Peyer's patch (tissue), 4 donors: ENCODE measurements around the gene RAB7A. TPM values are rescaled to one million over a fixed set of nuclear protein-coding genes. Genes with fewer than 3 reads are reported as not detected.
A peak's percentile ranks its signal among the peaks of the same experiment; 100 is the strongest.

Source experiments
- DNase-seq, 3 donors: peaks; one replicate each; pipeline ENCODE4 v3.0.0-alpha.2; 2017 to 2019
- H3K27ac ChIP-seq, 4 donors: fragments of 200-600 bp; sonication (generic); one replicate each; pipeline ENCODE4 v1.5.1; 2016 to 2019
- H3K27me3 ChIP-seq, 2 donors: fragments of 200-600 bp; sonication (generic); one replicate each; pipeline ENCODE4 v1.5.1; 2019
- H3K36me3 ChIP-seq, 3 donors: fragments of 200-600 bp; sonication (generic); one replicate each; pipeline ENCODE4 v1.5.1; 2016 to 2019
- H3K4me1 ChIP-seq, 4 donors: fragments of 200-600 bp; sonication (generic); one replicate each; pipeline ENCODE4 v1.5.1; 2016 to 2019
- H3K4me3 ChIP-seq, 4 donors: fragments of 200-600 bp; sonication (generic); 1 replicate in 3 of 4; 2 replicates in 1 of 4; pipeline ENCODE4 v1.5.1; 2016 to 2019; ENCODE audit warnings: mild to moderate bottlenecking in 1 of 4
- H3K9me3 ChIP-seq, 4 donors: fragments of 200-600 bp; sonication (generic); one replicate each; pipeline ENCODE4 v1.5.1; 2016 to 2019; ENCODE audit warnings: mild to moderate bottlenecking in 1 of 4
- POLR2A ChIP-seq, 2 donors: fragments of 450-650 bp; IDR thresholded peaks; one replicate each; pipeline ENCODE4 v1.5.1; 2017; ENCODE audit warnings: antibody characterized with exemption in 2 of 2, mild to moderate bottlenecking in 2 of 2, moderate library complexity in 2 of 2
- total RNA-seq, 4 donors: library from RNA; depleted of rRNA; stranded (reverse); fragments of >200 nt; gene quantifications; one replicate each; pipeline ENCODE4 v1.1.0, GENCODE V29; 2016
- TF ChIP-seq, protein P1 (sequence below), 6 experiments: fragments of 450-650 bp in 4 of 6; fragments of 200-600 bp in 2 of 6; sonication (generic) in 1 of 6; IDR thresholded peaks; one replicate each; pipeline ENCODE4 v1.5.1; 2017 to 2019; ENCODE audit warnings: antibody characterized with exemption in 6 of 6, mild to moderate bottlenecking in 3 of 6, moderate library complexity in 1 of 6

Gene RAB7A
- total RNA-seq, 4 donors from 2014 or later: 96.6 to 116 (median 99.4) TPM

DNA sequence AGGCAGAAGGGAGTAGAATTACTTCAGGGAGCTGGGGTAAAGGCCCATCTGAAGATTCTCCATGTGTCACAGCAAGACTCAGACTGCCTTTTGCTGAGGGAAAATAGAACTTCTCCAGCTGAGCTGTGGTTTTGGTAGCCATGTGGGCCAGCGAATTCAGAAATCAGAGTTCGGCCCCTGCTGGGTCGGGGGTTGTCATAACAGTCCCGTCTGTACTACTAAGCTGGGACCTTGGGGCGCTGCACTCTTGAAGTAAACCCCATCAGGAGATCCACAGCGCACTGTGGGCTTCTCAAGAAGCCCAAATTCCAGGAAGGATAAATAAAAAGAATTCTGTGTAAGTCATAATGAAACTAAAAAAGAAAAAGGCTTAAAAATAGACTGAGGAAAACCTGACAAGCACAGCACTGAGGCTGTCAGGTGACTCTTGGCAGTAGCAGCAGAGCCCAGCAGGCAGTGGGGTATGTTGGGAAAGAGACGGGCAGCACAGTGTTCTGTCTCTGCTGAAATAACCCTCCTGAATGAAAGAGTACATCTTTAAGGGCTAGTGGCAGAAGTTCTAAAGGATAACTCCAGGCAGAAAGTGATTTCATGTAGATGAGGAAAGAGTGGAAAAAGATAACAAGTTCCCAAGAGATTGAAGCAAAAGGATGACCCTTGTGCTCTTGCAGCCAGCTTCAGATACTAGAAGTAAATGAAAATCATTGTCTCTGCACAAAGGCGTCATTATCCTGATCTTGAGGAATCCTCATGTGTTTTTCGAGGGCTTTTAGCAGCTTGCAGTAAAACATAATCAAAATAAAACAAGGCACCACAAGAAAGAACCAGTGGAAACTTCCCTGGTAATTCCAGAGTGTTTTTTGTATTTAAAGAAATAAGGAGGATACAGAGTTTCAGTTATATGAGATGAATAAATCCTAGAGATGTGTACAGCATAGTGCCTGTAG lies 74.5 kb downstream of the RAB7A start:
- Histone ChIP-seq H3K4me3 (no peak overlapping the region), H3K36me3 (peaks cover 0 to 49% (median 0%) of the 10 kb centered on the region in 3 donors), H3K27me3 (no peaks in the 10 kb centered on the region), H3K27ac (peak overlapping the region in 1 of 4 donors; percentile 58), H3K4me1 (peaks cover 0 to 29% (median 2%) of the 10 kb centered on the region in 4 donors), H3K9me3 (no peaks in the 10 kb centered on the region)
- TF ChIP-seq, protein P1, sequence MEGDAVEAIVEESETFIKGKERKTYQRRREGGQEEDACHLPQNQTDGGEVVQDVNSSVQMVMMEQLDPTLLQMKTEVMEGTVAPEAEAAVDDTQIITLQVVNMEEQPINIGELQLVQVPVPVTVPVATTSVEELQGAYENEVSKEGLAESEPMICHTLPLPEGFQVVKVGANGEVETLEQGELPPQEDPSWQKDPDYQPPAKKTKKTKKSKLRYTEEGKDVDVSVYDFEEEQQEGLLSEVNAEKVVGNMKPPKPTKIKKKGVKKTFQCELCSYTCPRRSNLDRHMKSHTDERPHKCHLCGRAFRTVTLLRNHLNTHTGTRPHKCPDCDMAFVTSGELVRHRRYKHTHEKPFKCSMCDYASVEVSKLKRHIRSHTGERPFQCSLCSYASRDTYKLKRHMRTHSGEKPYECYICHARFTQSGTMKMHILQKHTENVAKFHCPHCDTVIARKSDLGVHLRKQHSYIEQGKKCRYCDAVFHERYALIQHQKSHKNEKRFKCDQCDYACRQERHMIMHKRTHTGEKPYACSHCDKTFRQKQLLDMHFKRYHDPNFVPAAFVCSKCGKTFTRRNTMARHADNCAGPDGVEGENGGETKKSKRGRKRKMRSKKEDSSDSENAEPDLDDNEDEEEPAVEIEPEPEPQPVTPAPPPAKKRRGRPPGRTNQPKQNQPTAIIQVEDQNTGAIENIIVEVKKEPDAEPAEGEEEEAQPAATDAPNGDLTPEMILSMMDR (IDR thresholded peaks at IDR 0.05): no peak
- TF ChIP-seq POLR2A (IDR thresholded peaks at IDR 0.05): no peak
- no peak for DNase-seq

DNA sequence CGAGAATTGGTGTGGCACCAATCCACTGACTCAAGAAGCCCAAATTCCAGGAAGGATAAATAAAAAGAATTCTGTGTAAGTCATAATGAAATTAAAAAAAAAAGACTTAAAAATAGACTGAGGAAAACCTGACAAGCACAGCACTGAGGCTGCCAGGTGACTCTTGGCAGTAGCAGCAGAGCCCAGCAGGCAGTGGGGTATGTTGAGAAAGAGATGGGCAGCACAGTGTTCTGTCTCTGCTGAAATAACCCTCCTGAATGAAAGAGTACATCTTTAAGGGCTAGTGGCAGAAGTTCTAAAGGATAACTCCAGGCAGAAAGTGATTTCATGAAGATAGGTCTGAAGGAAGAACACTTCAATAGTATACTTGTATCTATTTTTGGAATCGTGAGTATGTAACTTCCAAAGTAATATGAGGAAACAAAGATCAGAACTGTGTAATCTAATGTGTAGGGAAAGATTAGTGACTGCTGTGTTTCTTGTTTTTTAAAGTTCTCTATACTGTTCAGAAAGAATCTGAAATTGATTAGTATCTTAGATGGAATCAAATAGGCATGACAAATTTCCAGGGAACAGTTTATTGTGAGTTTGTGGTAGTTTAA lies 75.9 kb downstream of the RAB7A start:
- DNase-seq: no peak
- Histone ChIP-seq H3K27me3 (no peaks in the 10 kb centered on the region), H3K4me3 (no peak overlapping the region), H3K27ac (peak overlapping the region in 1 of 4 donors; percentile 32), H3K4me1 (peaks cover 0 to 31% (median 2%) of the 10 kb centered on the region in 4 donors), H3K9me3 (no peaks in the 10 kb centered on the region), H3K36me3 (peaks cover 0 to 47% (median 0%) of the 10 kb centered on the region in 3 donors)
- TF ChIP-seq, protein P1 (IDR thresholded peaks at IDR 0.05): no peak
- no peak for TF ChIP-seq POLR2A (IDR thresholded peaks at IDR 0.05)

DNA sequence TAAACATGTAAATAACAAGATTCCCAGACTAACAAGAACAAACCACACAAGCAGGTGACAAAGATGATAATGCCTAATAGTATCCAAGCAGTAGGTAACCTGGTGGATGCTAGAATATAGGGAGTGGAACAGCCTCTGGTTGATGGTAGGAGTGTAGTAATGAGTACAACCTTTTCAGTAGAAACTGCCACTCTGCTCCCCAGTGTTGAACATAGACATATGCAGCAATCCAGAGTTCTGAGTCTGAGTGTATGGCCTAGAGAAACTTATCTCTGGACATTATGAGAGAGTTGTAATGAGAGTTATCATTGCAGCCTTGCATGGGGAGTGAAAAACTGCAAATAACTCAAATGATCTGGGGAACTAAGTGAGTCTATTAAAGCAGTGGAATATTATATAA lies 77.3 kb downstream of the RAB7A start:
- no peak for DNase-seq
- TF ChIP-seq, protein P1 (IDR thresholded peaks at IDR 0.05): no peak
- TF ChIP-seq POLR2A (IDR thresholded peaks at IDR 0.05): no peak
- Histone ChIP-seq H3K9me3 (no peaks in the 10 kb centered on the region), H3K27me3 (no peaks in the 10 kb centered on the region), H3K4me3 (no peak overlapping the region), H3K27ac (peak overlapping the region in 3 of 4 donors; percentile 52 to 73 (median 58)), H3K4me1 (peaks cover 0 to 31% (median 2%) of the 10 kb centered on the region in 4 donors), H3K36me3 (peaks cover 0 to 47% (median 0%) of the 10 kb centered on the region in 3 donors)

DNA sequence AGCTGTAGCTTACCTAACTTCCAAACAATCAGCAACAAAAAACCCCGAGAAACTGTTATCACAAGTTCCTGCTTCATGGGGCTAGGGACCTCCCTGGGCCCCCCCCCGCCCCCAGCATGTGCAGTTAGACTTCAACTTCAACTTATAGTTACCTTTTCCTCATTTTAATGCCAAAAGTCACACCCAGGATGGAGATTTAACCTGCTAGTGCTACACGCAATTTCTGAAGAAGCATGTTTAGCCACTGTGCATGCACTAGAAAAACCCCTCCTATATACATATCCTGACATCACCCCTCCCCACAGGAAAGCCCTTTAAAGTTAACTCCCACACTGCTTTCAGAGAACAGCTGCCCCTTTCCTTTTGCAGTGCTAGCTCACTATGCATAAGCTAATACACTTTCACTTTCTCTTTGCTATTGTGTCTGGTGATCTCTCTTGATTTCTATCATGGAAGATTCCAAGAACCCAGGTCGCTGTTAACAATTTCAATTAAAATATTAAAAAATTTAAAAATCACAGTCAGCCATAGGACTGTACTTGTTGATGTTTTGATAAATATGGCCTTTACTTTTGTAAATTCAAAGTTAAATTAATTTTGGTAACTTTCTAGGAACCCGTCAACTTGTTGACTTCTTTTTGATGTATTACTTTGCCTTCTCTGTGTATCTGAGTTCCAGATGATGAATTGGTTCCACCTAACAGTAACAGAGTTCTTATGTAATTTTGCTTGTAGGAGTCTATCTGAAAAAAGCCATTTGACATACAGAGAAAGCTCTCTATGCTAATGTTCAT lies 78.2 kb downstream of the RAB7A start:
- peaks cover 0 to 31% (median 2%) of the 10 kb centered on the region in 4 donors for H3K4me1 ChIP-seq
- peak overlapping the region; percentile 45 to 73 (median 55) for H3K27ac ChIP-seq

More for the DNA sequence above, 78.2 kb downstream of the RAB7A start:
- Histone ChIP-seq H3K36me3 (peaks cover 0 to 47% (median 0%) of the 10 kb centered on the region in 3 donors), H3K27me3 (no peaks in the 10 kb centered on the region), H3K9me3 (no peaks in the 10 kb centered on the region), H3K4me3 (peak overlapping the region in 2 of 4 donors; percentile 25 to 28)
- no peak for TF ChIP-seq POLR2A (IDR thresholded peaks at IDR 0.05)
- TF ChIP-seq, protein P1 (IDR thresholded peaks at IDR 0.05): no peak
- DNase-seq: peak in 1 of 3 donors; percentile 37
